H1 (cell line): ENCODE results near the gene POU2F1. TPM values are rescaled to one million over a fixed set of nuclear protein-coding genes. Genes with fewer than 3 reads are reported as not detected.

Experiments used
- GABPA ChIP-seq: IDR thresholded peaks from 2 replicates; pipeline ENCODE4 v1.6.1; 2011; ENCODE audit warnings: mild to moderate bottlenecking, low read length, moderate library complexity, borderline replicate concordance; ENCODE audit not compliant: insufficient read depth
- polyA plus RNA-seq, 7 experiments: library from polyadenylated mRNA; depleted of rRNA in 3 of 7; stranded (reverse) in 5 of 7; unstranded in 2 of 7; fragments of >200 nt in 5 of 7; fragments of 200-250 nt in 2 of 7; gene quantifications; 1 replicate in 5 of 7; 2 replicates in 1 of 7; 4 replicates in 1 of 7; pipeline versions ENCODE4 v1.2.1 to v1.2.3, GENCODE V29; 2011 to 2013; ENCODE audit warnings: missing spikeins in 2 of 7, mixed read lengths in 2 of 7
- total RNA-seq: library from RNA; stranded (reverse); fragmentation: NEBNext Ultra II Directional; extraction: Animal tissue kit (Norgen Biotek cat#: 25700); gene quantifications from 2 replicates; pipeline ENCODE4 v1.2.1, GENCODE V29; 2021

Gene POU2F1
- total and polyA plus RNA-seq, 2 of the 8 experiments (the other 6 are each of a cell fraction or from before 2014, with no cell fraction given), result 37.0 to 57.2 TPM

DNA sequence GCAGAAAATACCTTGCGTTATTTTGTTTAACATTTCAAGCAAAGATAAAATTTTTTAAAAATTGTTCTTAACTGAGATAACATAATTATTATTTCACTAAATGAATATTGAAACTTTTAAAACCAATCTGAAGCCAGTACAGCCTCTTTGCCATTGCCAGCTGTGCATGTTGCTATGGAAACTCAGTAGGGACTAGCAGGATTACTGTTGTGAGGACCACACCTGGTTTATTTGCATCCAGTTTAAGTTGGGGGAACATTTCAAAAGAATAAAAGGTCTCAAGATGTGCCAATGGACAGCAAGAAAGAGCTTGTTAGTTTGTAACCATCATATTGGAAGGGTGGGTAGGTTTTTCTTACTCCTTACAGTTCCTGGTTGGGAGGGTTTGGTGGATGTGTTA lies 80.7 kb downstream of the POU2F1 start (continued):
- TF ChIP-seq GABPA, result no peak
